ENCODE data around the gene ITGB2. TPM values are rescaled to one million over a fixed set of nuclear protein-coding genes. Genes with fewer than 3 reads are reported as not detected.

Gene ITGB2
- polyA plus RNA-seq, 1 of the 3 experiments (the other 2 are of a cell fraction): 0.77 TPM

- TF ChIP-seq GABPA (IDR thresholded peaks at IDR 0.05; ENCODE audit: low read depth) (no peak), IRF3 (IDR thresholded peaks at IDR 0.05; ENCODE audit: low read depth, low read length) (no peak), TEAD4 (IDR thresholded peaks at IDR 0.05; ENCODE audit: borderline replicate concordance, insufficient read depth) (no peak), NFIC (IDR thresholded peaks at IDR 0.05; ENCODE audit: borderline replicate concordance) (no peak), RCOR1 (IDR thresholded peaks at IDR 0.05; ENCODE audit: low read length) (no peak)
Measured at GRCh38 chr21:44931137-44931500, 10.4 kb upstream of the ITGB2 start (continued).

GRCh38 chr21:44930543-44930981 lies 9.9 kb upstream of the ITGB2 start:
- H3K27ac ChIP-seq (ENCODE audit: low read depth in 2 of 2, low read length in 1 of 2): no peak overlapping the region
- H3K9me2 ChIP-seq: no peaks in the 10 kb centered on the region
- TF ChIP-seq USF1 (IDR thresholded peaks at IDR 0.05; ENCODE audit: borderline replicate concordance, low read depth) (no peak), ELF1 (IDR thresholded peaks at IDR 0.05) (no peak), ZBTB33 (IDR thresholded peaks at IDR 0.05; ENCODE audit: borderline replicate concordance, low read depth) (no peak), PBX3 (IDR thresholded peaks at IDR 0.05) (no peak), FOXM1 (IDR thresholded peaks at IDR 0.05; ENCODE audit: low read depth) (no peak), RXRA (IDR thresholded peaks at IDR 0.05; ENCODE audit: borderline replicate concordance, low read depth) (no peak), NRF1 (IDR thresholded peaks at IDR 0.05; ENCODE audit: low read depth, low read length) (no peak), GABPA (IDR thresholded peaks at IDR 0.05; ENCODE audit: low read depth) (no peak), MXI1 (IDR thresholded peaks at IDR 0.05; ENCODE audit: low read depth, low read length) (no peak), TAF1 (IDR thresholded peaks at IDR 0.05; ENCODE audit: borderline replicate concordance, low read depth, low read length) (no peak), NFIC (IDR thresholded peaks at IDR 0.05; ENCODE audit: borderline replicate concordance) (no peak), SIN3A (IDR thresholded peaks at IDR 0.05; ENCODE audit: borderline replicate concordance, low read depth, low read length) (no peak), REST (IDR thresholded peaks at IDR 0.05; ENCODE audit: low read depth, low read length) (no peak), CHD2 (IDR thresholded peaks at IDR 0.05; ENCODE audit: low read length, partially characterized antibody) (no peak), FOSL2 (IDR thresholded peaks at IDR 0.05; ENCODE audit: borderline replicate concordance, low read depth) (no peak), RAD21 (IDR thresholded peaks at IDR 0.05; ENCODE audit: low read length) (no peak), GATA2 (CRISPR knock-in tag; IDR thresholded peaks at IDR 0.05) (no peak), JUND (IDR thresholded peaks at IDR 0.05) (no peak), RFX5 (IDR thresholded peaks at IDR 0.05; ENCODE audit: low read length) (no peak), IRF3 (IDR thresholded peaks at IDR 0.05; ENCODE audit: low read depth, low read length) (no peak)
- ChIA-PET POLR2A (no interaction called here), CTCF (interaction anchor here (0.6 to 4.9 kb wide), 6 partner anchors 10 to 206 kb away, joined by 3 to 54 read pairs (median 18); partner anchors contain the start of gene UBE2G2)
- no peaks in the 10 kb centered on the region for H3K36me3 ChIP-seq (replicated peaks in 1 of 2; ENCODE audit: control insufficient read depth in 1 of 2, insufficient read depth in 2 of 2, low read length in 1 of 2)
- H4K20me1 ChIP-seq (ENCODE audit: insufficient read depth): peaks cover 11% of the 10 kb centered on the region; the same call in 1 of the 2 replicates
- no peak for DNase-seq
- peaks cover 5% of the 10 kb centered on the region for H3F3A ChIP-seq (replicated peaks; ENCODE audit: insufficient read depth)
- H3K27me3 ChIP-seq (ENCODE audit: insufficient read depth): peaks cover 15% of the 10 kb centered on the region
- H3K4me3 ChIP-seq (ENCODE audit: low read depth in 2 of 2, low read length in 1 of 2): no peak overlapping the region
- no peak overlapping the region for H3K9ac ChIP-seq
- WGBS (ENCODE audit: low lambda C conversion rate): 41% methylated on average over 9 of the region's 12 CpGs
- peaks cover 16 to 32% of the 10 kb centered on the region in 2 experiments; a peak in 2 of 4 replicates for H3K4me1 ChIP-seq (ENCODE audit: control insufficient read depth in 1 of 2, insufficient read depth in 2 of 2, low read depth in 1 of 2, low read length in 1 of 2)
- no peaks in the 10 kb centered on the region for H3K79me2 ChIP-seq (ENCODE audit: insufficient read depth)
- no peak overlapping the region for H3K4me2 ChIP-seq
- H2AFZ ChIP-seq (ENCODE audit: low read depth): no peak overlapping the region
- H3K9me3 ChIP-seq: no peaks in the 10 kb centered on the region
